ENCODE results near the gene FER1L5. TPM values are rescaled to one million over a fixed set of nuclear protein-coding genes. Genes with fewer than 3 reads are reported as not detected.

Gene FER1L5
- total RNA-seq (1 to 10 TPM in 3 of 6 donors, under 1 TPM in 3; 0.93 to 1.5 (median 1.2) TPM), polyA plus RNA-seq (1 to 10 TPM; 1.2 to 3.2 TPM)

DNA sequence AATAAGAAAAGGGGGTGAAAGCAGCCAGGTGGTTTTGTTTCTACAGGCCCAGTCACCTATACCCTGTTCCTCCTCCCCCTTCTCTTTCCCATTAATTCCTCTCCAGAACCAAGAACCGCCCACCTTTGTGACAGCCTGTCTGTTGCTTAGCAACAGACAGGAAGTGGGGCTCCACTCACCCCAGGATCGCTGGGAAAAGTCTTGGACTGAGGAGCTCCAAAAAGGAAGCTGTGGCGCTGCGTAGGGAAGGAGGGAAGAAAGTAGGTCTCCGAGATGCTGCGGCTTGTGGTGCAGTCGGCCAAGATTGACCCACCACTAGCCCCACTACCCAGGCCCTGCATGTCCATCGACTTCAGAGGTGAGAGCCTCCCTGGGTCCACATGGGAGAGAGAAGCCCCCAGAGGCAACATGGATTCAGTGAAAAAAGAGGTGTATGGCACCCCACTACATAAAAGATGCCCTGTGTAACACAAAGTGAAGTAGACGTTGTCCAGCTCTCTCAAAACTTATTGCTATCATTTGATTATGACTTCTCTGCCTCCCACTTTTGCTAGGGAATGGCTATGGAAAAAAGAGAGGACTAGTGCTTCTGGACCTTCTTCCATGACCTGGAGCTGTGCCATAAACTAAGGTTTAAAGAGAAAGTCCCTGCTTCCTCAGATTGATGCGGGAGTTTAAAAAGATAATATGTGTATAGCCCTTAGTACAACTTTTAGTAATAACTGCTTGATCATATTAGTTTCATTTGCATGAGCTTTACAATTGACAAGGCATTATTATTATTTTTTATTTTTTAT lies at the start of gene FER1L5:
FER1L5 (plus strand) TSS at position 201 of the 797 bp plus-strand sequence; CDS start at position 274, 73 bp downstream.
- Histone ChIP-seq H3K4me3 (peak within 1 kb of the TSS in 2 of 4 donors; percentile 6 to 29), H3K36me3 (no peaks in the 10 kb centered on the region), H3K9me3 (no peaks in the 10 kb centered on the region), H3K4me1 (peaks cover 0 to 5% (median 0%) of the 10 kb centered on the region in 3 donors), H3K27me3 (no peaks in the 10 kb centered on the region), H3K27ac (peak within 1 kb of the TSS in 1 of 4 donors; percentile 56)
- intact Hi-C loops (cut with DNase I): no loop called here
- peak in 3 of 6 donors; percentile 29 to 37 (median 32) for DNase-seq
- TF ChIP-seq, protein P1, sequence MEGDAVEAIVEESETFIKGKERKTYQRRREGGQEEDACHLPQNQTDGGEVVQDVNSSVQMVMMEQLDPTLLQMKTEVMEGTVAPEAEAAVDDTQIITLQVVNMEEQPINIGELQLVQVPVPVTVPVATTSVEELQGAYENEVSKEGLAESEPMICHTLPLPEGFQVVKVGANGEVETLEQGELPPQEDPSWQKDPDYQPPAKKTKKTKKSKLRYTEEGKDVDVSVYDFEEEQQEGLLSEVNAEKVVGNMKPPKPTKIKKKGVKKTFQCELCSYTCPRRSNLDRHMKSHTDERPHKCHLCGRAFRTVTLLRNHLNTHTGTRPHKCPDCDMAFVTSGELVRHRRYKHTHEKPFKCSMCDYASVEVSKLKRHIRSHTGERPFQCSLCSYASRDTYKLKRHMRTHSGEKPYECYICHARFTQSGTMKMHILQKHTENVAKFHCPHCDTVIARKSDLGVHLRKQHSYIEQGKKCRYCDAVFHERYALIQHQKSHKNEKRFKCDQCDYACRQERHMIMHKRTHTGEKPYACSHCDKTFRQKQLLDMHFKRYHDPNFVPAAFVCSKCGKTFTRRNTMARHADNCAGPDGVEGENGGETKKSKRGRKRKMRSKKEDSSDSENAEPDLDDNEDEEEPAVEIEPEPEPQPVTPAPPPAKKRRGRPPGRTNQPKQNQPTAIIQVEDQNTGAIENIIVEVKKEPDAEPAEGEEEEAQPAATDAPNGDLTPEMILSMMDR (IDR thresholded peaks at IDR 0.05): no peak
- no peak for FAIRE-seq
- WGBS, 2 donors: 53 to 65% methylated on average over 10 of the region's 10 CpGs
- peak in 2 of 4 donors; percentile 9 to 18 for ATAC-seq

DNA sequence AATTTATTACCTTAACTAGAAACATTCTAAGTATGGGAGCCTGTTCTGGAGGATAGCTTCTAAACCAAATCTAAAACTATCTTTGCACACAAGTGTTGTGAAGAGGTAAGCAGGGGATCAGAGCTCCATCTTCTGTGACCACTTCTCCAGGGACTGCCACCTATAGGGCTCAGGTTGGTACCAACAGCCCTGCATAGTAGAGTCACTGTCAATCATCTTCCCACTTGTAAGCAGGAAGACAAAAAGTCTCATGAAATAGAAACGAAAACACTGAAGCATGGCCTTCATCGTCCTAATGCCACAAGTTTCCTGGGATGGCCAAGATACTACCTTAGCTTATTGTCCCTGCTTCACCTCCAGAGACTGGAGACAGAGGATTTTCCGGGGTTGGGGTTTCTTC lies 48.3 kb upstream of the FER1L5 start:
- ATAC-seq: no peak
- 85 to 86% methylated on average over 3 of the region's 3 CpGs for WGBS, 2 donors

DNA sequence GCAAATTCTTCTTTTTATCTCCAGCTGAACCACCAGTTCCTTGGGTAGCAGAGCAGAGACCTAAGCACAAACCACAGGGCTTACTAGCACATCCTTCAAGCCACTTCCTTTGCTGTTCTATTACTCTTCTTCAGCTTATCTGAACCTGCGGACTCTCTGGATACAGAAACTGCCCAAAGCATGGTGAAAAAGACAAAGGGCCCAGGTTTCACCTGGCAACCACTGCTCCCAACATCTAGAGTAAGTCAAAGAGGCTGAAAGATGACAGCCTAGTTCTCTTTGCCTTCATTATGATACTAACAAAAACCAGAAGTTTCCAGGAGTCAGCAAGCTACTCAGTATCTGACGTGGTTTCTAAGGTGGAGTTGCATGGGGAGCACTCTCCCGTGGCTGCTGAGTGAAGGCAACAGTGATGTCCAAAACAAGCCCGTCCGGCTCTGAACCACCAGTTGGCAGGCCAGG lies 47.8 kb upstream of the FER1L5 start:
- ATAC-seq: no peak
- FAIRE-seq: no peak
- Histone ChIP-seq H3K36me3 (peaks cover 4 to 47% (median 20%) of the 10 kb centered on the region in 3 donors), H3K4me3 (no peak overlapping the region), H3K4me1 (no peaks in the 10 kb centered on the region), H3K27ac (no peak overlapping the region), H3K27me3 (no peaks in the 10 kb centered on the region), H3K9me3 (no peaks in the 10 kb centered on the region)
- TF ChIP-seq, protein P1 (IDR thresholded peaks at IDR 0.05): no peak
- DNase-seq: no peak
- WGBS, 2 donors: 90 to 95% methylated on average over 5 of the region's 5 CpGs
- intact Hi-C loops (cut with DNase I): no loop called here

More for the DNA sequence above, 48.3 kb upstream of the FER1L5 start:
- Histone ChIP-seq H3K27me3 (no peaks in the 10 kb centered on the region), H3K27ac (no peak overlapping the region), H3K4me1 (no peaks in the 10 kb centered on the region), H3K4me3 (no peak overlapping the region), H3K36me3 (peaks cover 4 to 42% (median 20%) of the 10 kb centered on the region in 3 donors), H3K9me3 (no peaks in the 10 kb centered on the region)
- intact Hi-C loops (cut with DNase I): no loop called here
- FAIRE-seq (no peak), DNase-seq (no peak)
- TF ChIP-seq, protein P1 (IDR thresholded peaks at IDR 0.05): no peak

DNA sequence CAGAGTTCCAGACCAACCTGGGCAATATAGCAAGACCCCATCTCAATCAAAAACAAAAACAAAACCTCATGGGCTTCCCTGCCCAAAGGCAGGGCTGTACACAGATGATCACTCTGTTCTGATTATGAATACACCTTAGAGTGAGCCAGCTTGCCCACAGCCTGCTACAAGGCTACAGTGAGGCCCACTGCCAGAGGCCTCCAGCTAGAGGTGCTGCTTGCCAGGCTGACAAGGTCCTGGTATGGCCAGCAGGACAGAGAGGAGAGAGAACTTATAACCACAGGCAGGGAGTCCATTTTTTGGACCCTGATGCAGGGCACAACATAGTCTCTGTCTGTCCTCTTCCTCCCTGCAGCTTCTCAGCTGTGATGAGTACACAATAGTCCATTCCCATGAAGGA lies 46.0 kb upstream of the FER1L5 start:
- H3K36me3 ChIP-seq: peaks cover 4 to 58% (median 20%) of the 10 kb centered on the region in 3 donors

More for the DNA sequence above, 46.0 kb upstream of the FER1L5 start:
- DNase-seq (no peak), ATAC-seq (no peak), FAIRE-seq (no peak)
- Histone ChIP-seq H3K4me1 (peaks cover 0 to 3% (median 3%) of the 10 kb centered on the region in 3 donors), H3K9me3 (no peaks in the 10 kb centered on the region), H3K27me3 (no peaks in the 10 kb centered on the region), H3K4me3 (no peak overlapping the region), H3K27ac (no peak overlapping the region)
- TF ChIP-seq, protein P1 (IDR thresholded peaks at IDR 0.05): no peak
- intact Hi-C loops (cut with DNase I): no loop called here

Data from pancreas (tissue), 10 donors.